Measurements from ENCODE around the gene GLMN.

GRCh38 chr1:92326681-92327080, 27.9 kb upstream of the GLMN start:
- TF ChIP-seq E2F6 (IDR thresholded peaks at IDR 0.05; ENCODE audit: borderline replicate concordance, low read depth), result no peak
- TF ChIP-seq CTCF (IDR thresholded peaks at IDR 0.05), result no peak

Data from A549 (cell line).